ENCODE measurements around the gene CTNNA3.

Gene CTNNA3

GRCh38 chr10:67261300-67261797, 434.6 kb downstream of the CTNNA3 start:
- no peak for TF ChIP-seq CTCF (IDR thresholded peaks at IDR 0.05; ENCODE audit: low read depth, low read length)
- Histone ChIP-seq H3K4me3 (ENCODE audit: low read depth, low read length) (no peak overlapping the region), H3K4me1 (no peaks in the 10 kb centered on the region), H3K9me3 (no peaks in the 10 kb centered on the region), H3K36me3 (no peaks in the 10 kb centered on the region), H3K27me3 (no peaks in the 10 kb centered on the region; the same call in 1 of the 2 replicates)
- DNase-seq, result no peak

GRCh38 chr10:67259319-67259929, 436.6 kb downstream of the CTNNA3 start:
- Histone ChIP-seq H3K4me1 (no peaks in the 10 kb centered on the region), H3K27me3 (no peaks in the 10 kb centered on the region; the same call in 1 of the 2 replicates), H3K9me3 (no peaks in the 10 kb centered on the region; the same call in 1 of the 2 replicates), H3K36me3 (no peaks in the 10 kb centered on the region), H3K4me3 (ENCODE audit: low read depth, low read length) (no peak overlapping the region)
- DNase-seq, result no peak
- no peak for TF ChIP-seq CTCF (IDR thresholded peaks at IDR 0.05; ENCODE audit: low read depth, low read length)

- Histone ChIP-seq H3K4me1 (no peaks in the 10 kb centered on the region), H3K4me3 (ENCODE audit: low read depth, low read length) (no peak overlapping the region), H3K27me3 (no peaks in the 10 kb centered on the region), H3K36me3 (no peaks in the 10 kb centered on the region), H3K9me3 (no peaks in the 10 kb centered on the region; the same call in 1 of the 2 replicates)
- DNase-seq, result no peak
- TF ChIP-seq CTCF (IDR thresholded peaks at IDR 0.05; ENCODE audit: low read depth, low read length), result no peak
Observed at GRCh38 chr10:67257427-67258144, 438.4 kb downstream of the CTNNA3 start.

GRCh38 chr10:67257018-67257417, 439.0 kb downstream of the CTNNA3 start:
- Histone ChIP-seq H3K4me3 (ENCODE audit: low read depth, low read length) (no peak overlapping the region), H3K4me1 (no peaks in the 10 kb centered on the region), H3K27me3 (no peaks in the 10 kb centered on the region), H3K9me3 (no peaks in the 10 kb centered on the region; the same call in 1 of the 2 replicates), H3K36me3 (no peaks in the 10 kb centered on the region)
- TF ChIP-seq CTCF (IDR thresholded peaks at IDR 0.05; ENCODE audit: low read depth, low read length), result no peak
- DNase-seq, result no peak

GRCh38 chr10:67250686-67251085, 445.3 kb downstream of the CTNNA3 start:
- no peak for DNase-seq
- no peaks in the 10 kb centered on the region; the same call in 1 of the 2 replicates for H3K9me3 ChIP-seq
- H3K4me1 ChIP-seq, result no peaks in the 10 kb centered on the region
- no peak overlapping the region for H3K4me3 ChIP-seq (ENCODE audit: low read depth, low read length)
- no peaks in the 10 kb centered on the region for H3K36me3 ChIP-seq
- H3K27me3 ChIP-seq, result no peaks in the 10 kb centered on the region
- no peak for TF ChIP-seq CTCF (IDR thresholded peaks at IDR 0.05; ENCODE audit: low read depth, low read length)

- Histone ChIP-seq H3K4me3 (ENCODE audit: low read depth, low read length) (no peak overlapping the region), H3K27me3 (no peaks in the 10 kb centered on the region), H3K4me1 (no peaks in the 10 kb centered on the region), H3K36me3 (no peaks in the 10 kb centered on the region), H3K9me3 (no peaks in the 10 kb centered on the region)
- DNase-seq, result no peak
- TF ChIP-seq CTCF (IDR thresholded peaks at IDR 0.05; ENCODE audit: low read depth, low read length), result no peak
Observed at GRCh38 chr10:67246066-67246555, 449.9 kb downstream of the CTNNA3 start.

All from BE2C (cell line).